Measurements from ENCODE around the gene KLRF1.

- no peak for TF ChIP-seq CTCF (IDR thresholded peaks at IDR 0.05; ENCODE audit: insufficient read depth, low read depth, low read length)
- TF ChIP-seq EZH2 (IDR thresholded peaks at IDR 0.05; ENCODE audit: insufficient read depth, low read length): no peak
These were observed 15.7 kb upstream of the KLRF1 start for GRCh38 chr12:9811621-9812020.
